ENCODE measurements around the gene CADM1.

GRCh38 chr11:115126092-115126491, 378.1 kb downstream of the CADM1 start:
- TF ChIP-seq POLR2A (IDR thresholded peaks at IDR 0.05; ENCODE audit: low read length) (no peak), GATA1 (IDR thresholded peaks at IDR 0.05; ENCODE audit: low read depth, low read length) (no peak)
